NCI-H69 (cell line): ENCODE measurements around the gene PITPNC1.
"Not testable (repeated sequence)": the region's sequence is repeated elsewhere in the genome, so short reads cannot be mapped to it uniquely, and the experiment has no call there.

Source experiments
- DNase-seq: peaks from one replicate; lab custom pipeline; 2025; lab: John Stamatoyannopoulos, UW

The PITPNC1 gene

GRCh38 chr17:67624886-67625656, 248.0 kb downstream of the PITPNC1 start:
- DNase-seq, result peak; percentile 60

- no peak for DNase-seq
Measured at GRCh38 chr17:67625971-67626370, 248.9 kb downstream of the PITPNC1 start.

GRCh38 chr17:67628580-67629013, 251.5 kb downstream of the PITPNC1 start:
- peak; percentile 14 for DNase-seq

GRCh38 chr17:67629971-67630320, 252.9 kb downstream of the PITPNC1 start:
- DNase-seq, result peak; percentile 68

GRCh38 chr17:67630836-67631235, 253.8 kb downstream of the PITPNC1 start:
- DNase-seq, result not testable (repeated sequence)

GRCh38 chr17:67632141-67632540, 255.1 kb downstream of the PITPNC1 start:
- DNase-seq, result no peak

GRCh38 chr17:67633751-67634211, 256.7 kb downstream of the PITPNC1 start:
- no peak for DNase-seq

- no peak for DNase-seq
Measured at GRCh38 chr17:67635681-67636080, 258.6 kb downstream of the PITPNC1 start.

GRCh38 chr17:67636312-67636711, 259.2 kb downstream of the PITPNC1 start:
- DNase-seq, result no peak

- no peak for DNase-seq
Measured at GRCh38 chr17:67636834-67637520, 259.9 kb downstream of the PITPNC1 start.

GRCh38 chr17:67637901-67638641, 261.0 kb downstream of the PITPNC1 start:
- no peak for DNase-seq

GRCh38 chr17:67638871-67639270, 261.8 kb downstream of the PITPNC1 start:
- DNase-seq, result no peak

- peak; percentile 55 for DNase-seq
Measured at GRCh38 chr17:67639555-67639954, 262.5 kb downstream of the PITPNC1 start.

GRCh38 chr17:67639979-67640378, 262.9 kb downstream of the PITPNC1 start:
- peak; percentile 55 for DNase-seq

- DNase-seq, result no peak
Measured at GRCh38 chr17:67642488-67642887, 265.4 kb downstream of the PITPNC1 start.

- DNase-seq, result no peak
Measured at GRCh38 chr17:67644061-67644460, 267.0 kb downstream of the PITPNC1 start.

- not testable (repeated sequence) for DNase-seq
Measured at GRCh38 chr17:67645195-67645594, 268.1 kb downstream of the PITPNC1 start.

- no peak for DNase-seq
Measured at GRCh38 chr17:67646472-67646871, 269.4 kb downstream of the PITPNC1 start.

- DNase-seq, result no peak
Measured at GRCh38 chr17:67647482-67647881, 270.4 kb downstream of the PITPNC1 start.

- DNase-seq, result no peak
Measured at GRCh38 chr17:67648032-67648905, 271.2 kb downstream of the PITPNC1 start.

GRCh38 chr17:67648906-67649295, 271.8 kb downstream of the PITPNC1 start:
- DNase-seq, result not testable (repeated sequence)

GRCh38 chr17:67649891-67650290, 272.8 kb downstream of the PITPNC1 start:
- DNase-seq, result no peak
